Inflammatory macrophage treated with lipopolysaccharide for 1 hour (primary cell): ENCODE results near the gene EIF3C.
"Not testable (repeated sequence)": the region's sequence is repeated elsewhere in the genome, so short reads cannot be mapped to it uniquely, and the experiment has no call there.

Experiments
- DNase-seq, 2 donors: peaks; one replicate each; pipeline ENCODE4 v3.0.0-alpha.2; 2020 to 2022

Gene EIF3C

DNA sequence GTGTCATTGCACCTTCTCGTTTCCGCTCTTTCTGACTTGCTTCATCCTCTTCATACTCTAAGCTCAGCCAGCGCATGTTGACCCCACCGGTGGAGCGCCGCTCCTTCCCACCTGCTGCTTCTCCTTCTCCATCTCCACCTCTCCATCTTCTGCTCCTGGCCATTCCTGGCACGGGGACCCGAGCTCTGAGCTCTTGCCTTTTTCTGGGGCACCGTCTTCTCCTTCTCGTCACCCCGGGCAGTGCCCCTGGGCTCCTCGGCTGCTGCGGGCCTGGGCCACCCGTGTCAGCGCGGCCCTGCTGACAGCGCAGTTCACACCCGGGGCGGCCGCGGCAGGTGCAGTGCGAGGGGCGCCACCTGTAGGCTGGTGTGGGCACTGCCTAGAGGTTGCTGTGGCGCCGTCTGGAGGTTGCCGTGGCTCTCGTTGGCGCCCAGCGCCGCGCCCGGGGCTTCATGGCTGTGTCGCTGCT lies 38.8 kb downstream of the EIF3C start:
- DNase-seq: not testable (repeated sequence)

DNA sequence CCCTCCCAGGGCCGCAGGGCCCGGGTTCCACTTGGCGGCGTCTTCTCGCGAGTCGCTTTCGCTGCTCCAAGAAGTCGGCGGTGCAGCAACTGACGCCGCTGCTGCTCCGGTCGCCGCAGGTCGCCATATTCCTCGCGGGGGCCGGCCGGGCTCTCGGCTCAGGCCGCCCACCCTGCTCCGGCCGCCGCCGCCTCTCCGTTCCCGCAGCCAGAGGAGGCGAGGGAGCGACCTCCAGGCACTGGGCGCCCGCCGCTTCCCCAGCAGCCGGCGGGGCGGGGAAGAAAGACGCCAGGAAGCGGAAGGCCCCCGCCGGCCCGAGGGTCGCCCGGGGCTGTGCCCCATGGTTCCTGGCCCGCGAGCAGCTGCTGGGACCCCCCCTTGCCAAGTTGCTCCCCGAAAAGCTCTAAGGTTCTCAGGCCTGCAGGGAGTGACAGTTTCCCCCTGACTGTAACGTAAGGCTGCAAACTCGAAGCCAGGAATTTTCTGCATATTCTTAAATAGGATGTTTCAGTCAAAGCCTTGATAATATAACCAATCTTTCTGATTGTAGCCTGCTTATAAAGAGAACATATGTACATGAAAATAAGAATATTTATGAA lies 39.3 kb downstream of the EIF3C start:
- DNase-seq: not testable (repeated sequence)

DNA sequence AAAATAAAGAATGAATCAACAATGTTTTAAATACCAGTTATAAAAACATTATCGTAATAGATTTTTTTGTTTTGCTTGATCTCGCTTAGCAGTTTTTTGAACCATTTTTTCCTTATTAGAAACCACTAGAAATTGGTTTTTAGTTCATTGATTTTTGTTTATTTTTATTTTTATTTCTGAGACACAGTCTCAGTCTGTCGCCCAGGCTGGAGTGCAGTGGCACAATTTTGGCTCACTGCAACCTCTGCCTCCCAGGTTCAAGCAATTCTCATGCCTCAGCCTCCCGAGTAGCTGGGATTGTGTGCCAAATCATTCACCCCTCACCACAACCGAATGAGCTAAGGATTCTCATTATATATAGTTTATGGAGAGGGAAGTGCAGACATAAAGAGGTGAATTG lies 40.2 kb downstream of the EIF3C start, which contains the start of gene NPIPB9:
Gene NPIPB9 (plus strand): TSS at position 301 of the 400 bp plus-strand sequence.
- DNase-seq: not testable (repeated sequence)

DNA sequence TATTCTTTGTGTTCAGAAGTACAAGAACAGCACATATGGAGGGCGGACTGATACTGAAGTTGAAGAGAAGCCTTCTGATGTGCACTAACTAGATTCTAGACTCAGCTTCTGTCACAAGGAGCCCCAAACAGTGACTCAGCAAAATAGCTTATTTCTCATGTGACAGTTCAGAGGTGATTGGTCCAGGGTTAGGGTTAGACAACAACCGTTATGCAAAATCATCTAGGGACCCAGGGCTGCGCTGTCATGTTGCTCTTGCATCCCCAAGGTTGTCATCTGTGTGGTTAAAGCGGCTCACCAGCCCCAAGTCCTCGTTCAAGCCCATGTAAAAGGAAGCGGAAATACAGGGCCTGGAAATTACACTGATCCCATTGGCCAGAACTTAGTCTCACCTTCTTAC lies 70.4 kb downstream of the EIF3C start:
- DNase-seq: not testable (repeated sequence)

DNA sequence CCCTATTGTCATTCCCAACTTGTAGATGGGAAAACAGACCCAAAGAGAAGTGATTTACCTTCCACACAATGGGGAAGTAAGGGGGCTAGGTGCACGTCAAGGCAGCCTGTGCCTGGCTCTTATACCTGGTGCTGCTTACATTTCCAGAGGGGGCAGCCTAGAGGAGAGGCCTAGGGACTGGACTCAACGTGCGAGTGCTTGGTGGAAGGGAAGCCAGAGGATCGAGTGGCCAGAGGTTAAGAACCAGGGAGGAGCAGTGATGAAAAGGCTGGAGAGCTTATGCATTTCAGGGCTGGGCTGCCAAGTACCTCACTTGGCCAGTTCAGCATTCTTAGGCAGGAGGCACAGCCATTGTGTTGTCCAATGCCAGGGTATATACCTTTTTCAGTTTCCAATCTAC lies 71.1 kb downstream of the EIF3C start:
- not testable (repeated sequence) for DNase-seq
